Stomach (tissue), 9 donors: Measurements from ENCODE around the gene SNORC. TPM values are rescaled to one million over a fixed set of nuclear protein-coding genes. Genes with fewer than 3 reads are reported as not detected.

ENCODE experiments used
- DNase-seq, 2 donors: peaks; one replicate each; pipeline versions ENCODE4 v3.0.0 to v3.0.0-alpha.2; 2013 to 2019
- H3K27ac ChIP-seq, 5 donors: fragments of 200-600 bp in 4 of 5; sonication (generic) in 4 of 5; one replicate each; pipeline ENCODE4 v1.5.1; 2013 to 2019; ENCODE audit warnings: mild to moderate bottlenecking in 1 of 5, moderate library complexity in 1 of 5
- H3K27me3 ChIP-seq, 3 donors: fragments of 200-600 bp; sonication (generic); one replicate each; pipeline ENCODE4 v1.5.1; 2017 to 2019; ENCODE audit warnings: mixed run types in 1 of 3
- H3K36me3 ChIP-seq, 4 donors: fragments of 200-600 bp; sonication (generic); 1 replicate in 3 of 4; 2 replicates in 1 of 4; pipeline ENCODE4 v1.5.1; 2016 to 2019
- H3K4me1 ChIP-seq, 4 donors: fragments of 200-600 bp; sonication (generic); one replicate each; pipeline ENCODE4 v1.5.1; 2016 to 2019
- H3K4me3 ChIP-seq, 4 donors: fragments of 200-600 bp; sonication (generic) in 3 of 4; one replicate each; pipeline ENCODE4 v1.5.1; 2016 to 2019; ENCODE audit warnings: mild to moderate bottlenecking in 1 of 4
- H3K9me3 ChIP-seq, 4 donors: fragments of 200-600 bp; sonication (generic); one replicate each; pipeline ENCODE4 v1.5.1; 2016 to 2019
- EP300 ChIP-seq: sonication (generic); formaldehyde crosslinking; IDR thresholded peaks from one replicate; pipeline ENCODE4 v1.6.1; 2017; ENCODE audit warnings: antibody characterized with exemption
- POLR2A ChIP-seq, 4 donors: fragments of 450-650 bp; IDR thresholded peaks; one replicate each; pipeline ENCODE4 v1.6.1; 2016; ENCODE audit warnings: antibody characterized with exemption in 4 of 4, control low read depth in 2 of 4, mild to moderate bottlenecking in 1 of 4, moderate library complexity in 1 of 4
- POLR2AphosphoS5 ChIP-seq, 3 donors: sonication (generic); formaldehyde crosslinking; IDR thresholded peaks; one replicate each; pipeline ENCODE4 v1.6.1; 2016; ENCODE audit warnings: antibody characterized with exemption in 3 of 3
- WGBS, 5 donors: extraction: QIAGEN DNeasy Blood & Tissue Kit in 3 of 5; methylation state at CpG; one replicate each; pipeline versions ENCODE4 v1.1.5 to v1.1.7; 2013 to 2018; 5-methylcytosine and 5-hydroxymethylcytosine counted together
- intact Hi-C: fragments of 100-400 bp; cut with DNase I; formaldehyde crosslinking; loops from one replicate; pipeline ENCODE4 v1.15.1; 2023; ENCODE audit warnings: low total_unique reads
- polyA plus RNA-seq, 3 donors: library from polyadenylated mRNA; stranded (reverse); fragments of 200-250 nt; gene quantifications; one replicate each; pipeline ENCODE4 v1.2.3, GENCODE V29; 2013
- total RNA-seq, 5 donors: library from RNA; depleted of rRNA; stranded (reverse); fragments of >200 nt; gene quantifications; one replicate each; pipeline versions ENCODE4 v1.1.0 to v1.2.3, GENCODE V29; 2014 to 2016
- TF ChIP-seq, protein P1 (sequence below), 7 experiments: fragments of 450-650 bp in 4 of 7; fragments of 200-600 bp in 3 of 7; sonication (generic) in 3 of 7; IDR thresholded peaks; one replicate each; pipeline ENCODE4 v1.5.1; 2016 to 2019; ENCODE audit warnings: antibody characterized with exemption in 7 of 7, control low read depth in 2 of 7, mild to moderate bottlenecking in 1 of 7
- donor health status: healthy with polysubstance abuse.
- donor health status: Bipolar disorder and iron deficiency.
- donor health status: healthy.

The SNORC gene
- total and polyA plus RNA-seq, 8 donors: 0.55 to 23.8 (median 6.3) TPM; not detected in 1

GRCh38 chr2:232839411-232840079 lies 30.5 kb upstream of the SNORC start:
- Histone ChIP-seq H3K36me3 (peaks cover 33 to 86% (median 84%) of the 10 kb centered on the region in 4 donors), H3K4me1 (peaks cover 7 to 49% (median 28%) of the 10 kb centered on the region in 4 donors), H3K4me3 (no peak overlapping the region), H3K27ac (peak overlapping the region in 2 of 5 donors; percentile 3 to 11), H3K9me3 (no peaks in the 10 kb centered on the region), H3K27me3 (no peaks in the 10 kb centered on the region)
- intact Hi-C loops: no loop called here
- peak; percentile 46 to 51 for DNase-seq
- no peak for TF ChIP-seq EP300
- TF ChIP-seq, protein P1, sequence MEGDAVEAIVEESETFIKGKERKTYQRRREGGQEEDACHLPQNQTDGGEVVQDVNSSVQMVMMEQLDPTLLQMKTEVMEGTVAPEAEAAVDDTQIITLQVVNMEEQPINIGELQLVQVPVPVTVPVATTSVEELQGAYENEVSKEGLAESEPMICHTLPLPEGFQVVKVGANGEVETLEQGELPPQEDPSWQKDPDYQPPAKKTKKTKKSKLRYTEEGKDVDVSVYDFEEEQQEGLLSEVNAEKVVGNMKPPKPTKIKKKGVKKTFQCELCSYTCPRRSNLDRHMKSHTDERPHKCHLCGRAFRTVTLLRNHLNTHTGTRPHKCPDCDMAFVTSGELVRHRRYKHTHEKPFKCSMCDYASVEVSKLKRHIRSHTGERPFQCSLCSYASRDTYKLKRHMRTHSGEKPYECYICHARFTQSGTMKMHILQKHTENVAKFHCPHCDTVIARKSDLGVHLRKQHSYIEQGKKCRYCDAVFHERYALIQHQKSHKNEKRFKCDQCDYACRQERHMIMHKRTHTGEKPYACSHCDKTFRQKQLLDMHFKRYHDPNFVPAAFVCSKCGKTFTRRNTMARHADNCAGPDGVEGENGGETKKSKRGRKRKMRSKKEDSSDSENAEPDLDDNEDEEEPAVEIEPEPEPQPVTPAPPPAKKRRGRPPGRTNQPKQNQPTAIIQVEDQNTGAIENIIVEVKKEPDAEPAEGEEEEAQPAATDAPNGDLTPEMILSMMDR (IDR thresholded peaks at IDR 0.05): no peak
- no peak for TF ChIP-seq POLR2AphosphoS5 (IDR thresholded peaks at IDR 0.05)
- no peak for TF ChIP-seq POLR2A (IDR thresholded peaks at IDR 0.05)
- 26 to 43% (median 30%) methylated on average over 9 of the region's 9 CpGs for WGBS, 5 donors

- TF ChIP-seq POLR2AphosphoS5 (IDR thresholded peaks at IDR 0.05) (no peak), EP300 (no peak), POLR2A (IDR thresholded peaks at IDR 0.05) (no peak)
- TF ChIP-seq, protein P1 (IDR thresholded peaks at IDR 0.05): no peak
- H3K27me3 ChIP-seq: no peaks in the 10 kb centered on the region
- H3K4me1 ChIP-seq: peaks cover 7 to 29% (median 19%) of the 10 kb centered on the region in 4 donors
- intact Hi-C loops: no loop called here
- H3K9me3 ChIP-seq: no peaks in the 10 kb centered on the region
- peaks cover 46 to 92% (median 89%) of the 10 kb centered on the region in 4 donors for H3K36me3 ChIP-seq
- no peak overlapping the region for H3K27ac ChIP-seq
- 46 to 79% (median 71%) methylated on average over 2 of the region's 2 CpGs for WGBS, 5 donors
- no peak for DNase-seq
- no peak overlapping the region for H3K4me3 ChIP-seq
These were observed 27.4 kb upstream of the SNORC start for GRCh38 chr2:232842689-232843088.

GRCh38 chr2:232843834-232844233 lies 26.2 kb upstream of the SNORC start:
- H3K27ac ChIP-seq: no peak overlapping the region
- H3K4me3 ChIP-seq: no peak overlapping the region
- intact Hi-C loops: no loop called here
- DNase-seq: peak in 1 of 2 donors; percentile 12
- no peaks in the 10 kb centered on the region for H3K9me3 ChIP-seq
- WGBS, 5 donors: 87 to 91% (median 88%) methylated on average over 3 of the region's 3 CpGs
- H3K27me3 ChIP-seq: no peaks in the 10 kb centered on the region
- H3K4me1 ChIP-seq: peaks cover 0 to 17% (median 8%) of the 10 kb centered on the region in 4 donors
- TF ChIP-seq POLR2A (IDR thresholded peaks at IDR 0.05) (no peak), POLR2AphosphoS5 (IDR thresholded peaks at IDR 0.05) (no peak), EP300 (no peak)
- TF ChIP-seq, protein P1 (IDR thresholded peaks at IDR 0.05): no peak
- H3K36me3 ChIP-seq: peaks cover 56 to 98% (median 93%) of the 10 kb centered on the region in 4 donors

GRCh38 chr2:232846055-232846454 lies 24.0 kb upstream of the SNORC start:
- H3K36me3 ChIP-seq: peaks cover 75 to 100% (median 98%) of the 10 kb centered on the region in 4 donors
- no peak overlapping the region for H3K27ac ChIP-seq
- H3K4me3 ChIP-seq: no peak overlapping the region
- H3K27me3 ChIP-seq: no peaks in the 10 kb centered on the region
- H3K4me1 ChIP-seq: no peaks in the 10 kb centered on the region
- intact Hi-C loops: no loop called here
- no peaks in the 10 kb centered on the region for H3K9me3 ChIP-seq
- DNase-seq: no peak
- TF ChIP-seq, protein P1 (IDR thresholded peaks at IDR 0.05): no peak
- no peak for TF ChIP-seq EP300
- TF ChIP-seq POLR2AphosphoS5 (IDR thresholded peaks at IDR 0.05): no peak
- no peak for TF ChIP-seq POLR2A (IDR thresholded peaks at IDR 0.05)
